ENCODE data around the gene MIGA2.

The MIGA2 gene

GRCh38 chr9:129060991-129061390, 24.6 kb downstream of the MIGA2 start:
- Mint-ChIP-seq H3K27me3 (ENCODE audit: low read depth, poor library complexity) (no peaks in the 10 kb centered on the region), H3K4me3 (no peak overlapping the region), H3K36me3 (ENCODE audit: low read depth) (peaks cover 22% of the 10 kb centered on the region), H3K4me1 (no peaks in the 10 kb centered on the region), H3K27ac (no peak overlapping the region), H3K9me3 (no peaks in the 10 kb centered on the region)
- TF ChIP-seq CTCF (IDR thresholded peaks at IDR 0.05), result no peak
- no peak for DNase-seq

- Mint-ChIP-seq H3K27ac (no peak overlapping the region), H3K9me3 (no peaks in the 10 kb centered on the region), H3K4me3 (no peak overlapping the region), H3K4me1 (no peaks in the 10 kb centered on the region), H3K27me3 (ENCODE audit: low read depth, poor library complexity) (no peaks in the 10 kb centered on the region), H3K36me3 (ENCODE audit: low read depth) (peaks cover 23% of the 10 kb centered on the region)
- no peak for DNase-seq
- TF ChIP-seq CTCF (IDR thresholded peaks at IDR 0.05), result no peak
Observed at GRCh38 chr9:129063061-129063460, 26.6 kb downstream of the MIGA2 start.

GRCh38 chr9:129064499-129064908, 28.1 kb downstream of the MIGA2 start:
- no peaks in the 10 kb centered on the region for H3K9me3 Mint-ChIP-seq
- H3K4me1 Mint-ChIP-seq, result no peaks in the 10 kb centered on the region
- no peak for TF ChIP-seq CTCF (IDR thresholded peaks at IDR 0.05)
- H3K27me3 Mint-ChIP-seq (ENCODE audit: low read depth, poor library complexity), result no peaks in the 10 kb centered on the region
- peak overlapping the region; percentile 51 for H3K27ac Mint-ChIP-seq
- H3K36me3 Mint-ChIP-seq (ENCODE audit: low read depth), result peaks cover 31% of the 10 kb centered on the region
- H3K4me3 Mint-ChIP-seq, result no peak overlapping the region
- no peak for DNase-seq

GRCh38 chr9:129068110-129068509, 31.7 kb downstream of the MIGA2 start:
- DNase-seq, result no peak
- peaks cover 27% of the 10 kb centered on the region for H3K36me3 Mint-ChIP-seq (ENCODE audit: low read depth)
- TF ChIP-seq CTCF (IDR thresholded peaks at IDR 0.05), result no peak
- H3K27ac Mint-ChIP-seq, result no peak overlapping the region
- no peak overlapping the region for H3K4me3 Mint-ChIP-seq
- no peaks in the 10 kb centered on the region for H3K9me3 Mint-ChIP-seq
- peaks cover 3% of the 10 kb centered on the region for H3K27me3 Mint-ChIP-seq (ENCODE audit: low read depth, poor library complexity)
- peaks cover 4% of the 10 kb centered on the region for H3K4me1 Mint-ChIP-seq

GRCh38 chr9:129068990-129069861, 32.8 kb downstream of the MIGA2 start:
- Mint-ChIP-seq H3K4me1 (peaks cover 4% of the 10 kb centered on the region), H3K27me3 (ENCODE audit: low read depth, poor library complexity) (peaks cover 5% of the 10 kb centered on the region), H3K4me3 (no peak overlapping the region), H3K36me3 (ENCODE audit: low read depth) (peaks cover 20% of the 10 kb centered on the region), H3K9me3 (no peaks in the 10 kb centered on the region), H3K27ac (no peak overlapping the region)
- no peak for DNase-seq
- no peak for TF ChIP-seq CTCF (IDR thresholded peaks at IDR 0.05)
